Testis (tissue), 3 donors: ENCODE data around the gene PEMT. TPM values are rescaled to one million over a fixed set of nuclear protein-coding genes. Genes with fewer than 3 reads are reported as not detected.

ENCODE experiments used
- DNase-seq: peaks from one replicate; pipeline ENCODE4 v3.0.0-alpha.2; 2019
- H3K27ac ChIP-seq, 2 donors: fragments of 200-600 bp; sonication (generic); one replicate each; pipeline ENCODE4 v1.5.1; 2019
- H3K27me3 ChIP-seq: fragments of 200-600 bp; sonication (generic); one replicate; pipeline ENCODE4 v1.5.1; 2019
- H3K36me3 ChIP-seq: fragments of 200-600 bp; sonication (generic); one replicate; pipeline ENCODE4 v1.5.1; 2017; ENCODE audit warnings: low read depth; ENCODE audit errors: missing control alignments
- H3K4me1 ChIP-seq: fragments of 200-600 bp; sonication (generic); one replicate; pipeline ENCODE4 v1.5.1; 2019
- H3K4me3 ChIP-seq, 2 donors: fragments of 200-600 bp; sonication (generic); one replicate each; pipeline ENCODE4 v1.5.1; 2017 to 2019
- H3K9me3 ChIP-seq: fragments of 200-600 bp; sonication (generic); one replicate; pipeline ENCODE4 v1.5.1; 2017
- POLR2A ChIP-seq: fragments of 450-650 bp; IDR thresholded peaks from one replicate; pipeline ENCODE4 v1.6.1; 2017; ENCODE audit warnings: antibody characterized with exemption, mild to moderate bottlenecking, moderate library complexity
- WGBS, 2 donors: methylation state at CpG; one replicate each; pipeline ENCODE4 v1.1.5; 2018; 5-methylcytosine and 5-hydroxymethylcytosine counted together
- intact Hi-C: fragments of 100-400 bp; cut with DNase I; formaldehyde crosslinking; loops from one replicate; pipeline ENCODE4 v1.15.1; 2023; ENCODE audit warnings: low total_unique reads
- polyA plus RNA-seq: library from polyadenylated mRNA; stranded (reverse); fragments of 350-450 nt; fragmentation: Illumina TruSeq; extraction: RNeasy Lipid Tissue Mini Kit (QIAGEN cat#74804); gene quantifications from one replicate; pipeline ENCODE4 v1.2.3, GENCODE V29; 2014; ENCODE audit warnings: low read depth, low replicate concordance; ENCODE audit not compliant: insufficient read depth
- total RNA-seq, 2 donors: library from RNA; depleted of rRNA; stranded (reverse); fragments of >200 nt; gene quantifications; one replicate each; pipeline ENCODE4 v1.2.3, GENCODE V29; 2016
- TF ChIP-seq, protein P1 (sequence below), 3 experiments: fragments of 450-650 bp in 2 of 3; fragments of 200-600 bp in 1 of 3; sonication (generic) in 1 of 3; IDR thresholded peaks; one replicate each; pipeline ENCODE4 v1.5.1; 2016 to 2019; ENCODE audit warnings: antibody characterized with exemption in 3 of 3, mild to moderate bottlenecking in 2 of 3, moderate library complexity in 1 of 3

The PEMT gene
- total and polyA plus RNA-seq, 3 donors from 2014 or later = 66.0 to 120 (median 83.1) TPM

DNA sequence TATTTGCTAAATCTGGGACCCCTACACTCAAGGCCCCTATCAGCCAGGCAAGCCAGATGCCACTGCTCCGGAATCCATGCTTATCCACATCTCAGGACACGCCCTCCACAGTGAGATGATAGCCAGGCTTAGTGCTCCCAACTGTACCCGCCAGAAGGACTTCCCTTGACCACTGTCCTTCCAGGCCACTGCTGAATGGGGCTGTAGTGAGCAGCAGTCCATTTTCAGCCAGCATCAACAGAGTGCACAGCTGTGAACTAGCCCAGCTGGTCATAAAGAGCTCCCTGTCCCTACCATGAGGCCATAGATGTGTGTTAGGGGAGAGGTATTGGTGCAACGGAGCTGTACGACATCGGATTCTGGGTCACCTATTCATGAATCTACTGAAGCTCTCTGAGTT, 127.7 kb downstream of the PEMT start:
- no peak overlapping the region for H3K27ac ChIP-seq
- no peaks in the 10 kb centered on the region for H3K36me3 ChIP-seq
- intact Hi-C loops = no loop called here
- no peaks in the 10 kb centered on the region for H3K9me3 ChIP-seq
- WGBS, 2 donors = 83 to 89% methylated on average over 6 of the region's 6 CpGs
- peaks cover 3% of the 10 kb centered on the region for H3K4me1 ChIP-seq
- DNase-seq = no peak
- no peak overlapping the region for H3K4me3 ChIP-seq
- no peaks in the 10 kb centered on the region for H3K27me3 ChIP-seq
- no peak for TF ChIP-seq POLR2A
- TF ChIP-seq, protein P1, sequence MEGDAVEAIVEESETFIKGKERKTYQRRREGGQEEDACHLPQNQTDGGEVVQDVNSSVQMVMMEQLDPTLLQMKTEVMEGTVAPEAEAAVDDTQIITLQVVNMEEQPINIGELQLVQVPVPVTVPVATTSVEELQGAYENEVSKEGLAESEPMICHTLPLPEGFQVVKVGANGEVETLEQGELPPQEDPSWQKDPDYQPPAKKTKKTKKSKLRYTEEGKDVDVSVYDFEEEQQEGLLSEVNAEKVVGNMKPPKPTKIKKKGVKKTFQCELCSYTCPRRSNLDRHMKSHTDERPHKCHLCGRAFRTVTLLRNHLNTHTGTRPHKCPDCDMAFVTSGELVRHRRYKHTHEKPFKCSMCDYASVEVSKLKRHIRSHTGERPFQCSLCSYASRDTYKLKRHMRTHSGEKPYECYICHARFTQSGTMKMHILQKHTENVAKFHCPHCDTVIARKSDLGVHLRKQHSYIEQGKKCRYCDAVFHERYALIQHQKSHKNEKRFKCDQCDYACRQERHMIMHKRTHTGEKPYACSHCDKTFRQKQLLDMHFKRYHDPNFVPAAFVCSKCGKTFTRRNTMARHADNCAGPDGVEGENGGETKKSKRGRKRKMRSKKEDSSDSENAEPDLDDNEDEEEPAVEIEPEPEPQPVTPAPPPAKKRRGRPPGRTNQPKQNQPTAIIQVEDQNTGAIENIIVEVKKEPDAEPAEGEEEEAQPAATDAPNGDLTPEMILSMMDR (IDR thresholded peaks at IDR 0.05) = no peak

DNA sequence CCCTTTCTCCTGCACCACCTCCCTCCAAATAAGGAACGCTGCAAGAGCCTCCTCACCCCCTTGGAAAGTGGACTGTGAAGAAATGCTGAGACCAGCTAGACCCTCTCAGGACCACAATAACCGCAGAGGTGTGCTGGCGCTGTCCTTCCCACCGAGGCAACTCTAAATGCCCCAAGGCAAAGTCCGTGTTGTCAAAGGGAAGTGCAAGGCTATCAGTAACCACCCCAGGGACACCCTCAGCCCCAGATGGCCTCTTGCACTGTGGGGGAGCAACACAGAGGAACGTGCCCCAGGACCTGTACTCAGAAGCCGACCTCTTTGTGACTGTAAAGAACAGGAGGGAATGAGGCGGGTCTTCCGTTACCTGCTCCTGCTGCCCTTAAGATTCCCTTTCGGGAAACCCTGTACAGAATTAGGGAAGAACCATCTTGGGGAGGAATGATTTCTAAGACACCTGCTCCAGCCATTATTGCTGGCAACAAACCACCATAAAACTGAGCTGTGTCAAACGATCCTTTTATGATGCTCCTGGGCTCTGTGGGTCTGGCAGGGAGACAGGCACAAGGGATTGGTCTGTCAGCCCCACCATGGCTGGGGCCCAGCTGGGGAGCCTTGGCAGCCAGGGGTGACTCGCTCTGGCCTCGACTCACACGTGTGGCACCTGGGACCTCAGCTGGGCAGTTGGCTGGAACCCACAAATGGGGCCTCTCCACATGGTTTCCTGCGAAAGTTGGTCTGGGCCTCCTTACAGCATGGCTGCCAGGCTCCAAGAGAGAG, 129.3 kb downstream of the PEMT start:
- Histone ChIP-seq H3K27me3 (no peaks in the 10 kb centered on the region), H3K36me3 (no peaks in the 10 kb centered on the region), H3K4me1 (no peaks in the 10 kb centered on the region), H3K9me3 (no peaks in the 10 kb centered on the region), H3K4me3 (no peak overlapping the region), H3K27ac (no peak overlapping the region)
- no peak for TF ChIP-seq POLR2A
- TF ChIP-seq, protein P1 (IDR thresholded peaks at IDR 0.05) = no peak
- DNase-seq = no peak
- WGBS, 2 donors = 70 to 83% methylated on average over 6 to 15 of the region's 15 CpGs
- intact Hi-C loops = no loop called here

DNA sequence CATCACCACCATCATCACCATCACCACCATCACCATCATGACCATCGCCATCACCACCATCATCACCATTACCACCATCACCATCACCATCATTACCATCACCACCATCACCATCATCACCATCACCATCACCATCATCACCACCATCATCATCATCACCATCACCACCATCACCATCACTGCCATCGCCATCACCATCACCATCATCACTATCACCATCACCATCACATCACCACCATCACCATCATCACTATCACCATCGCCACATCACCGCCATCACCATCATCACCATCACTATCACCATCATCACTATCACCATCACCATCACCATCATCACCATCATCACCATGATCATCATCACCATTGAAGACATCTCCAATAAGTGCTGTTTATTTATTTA, 131.5 kb downstream of the PEMT start:
- Histone ChIP-seq H3K9me3 (no peaks in the 10 kb centered on the region), H3K4me1 (no peaks in the 10 kb centered on the region), H3K4me3 (no peak overlapping the region), H3K27ac (no peak overlapping the region), H3K36me3 (no peaks in the 10 kb centered on the region), H3K27me3 (no peaks in the 10 kb centered on the region)
- intact Hi-C loops = no loop called here
- WGBS, 2 donors = 82 to 83% methylated on average over 4 of the region's 4 CpGs
- no peak for DNase-seq
- no peak for TF ChIP-seq POLR2A
- TF ChIP-seq, protein P1 (IDR thresholded peaks at IDR 0.05) = no peak

DNA sequence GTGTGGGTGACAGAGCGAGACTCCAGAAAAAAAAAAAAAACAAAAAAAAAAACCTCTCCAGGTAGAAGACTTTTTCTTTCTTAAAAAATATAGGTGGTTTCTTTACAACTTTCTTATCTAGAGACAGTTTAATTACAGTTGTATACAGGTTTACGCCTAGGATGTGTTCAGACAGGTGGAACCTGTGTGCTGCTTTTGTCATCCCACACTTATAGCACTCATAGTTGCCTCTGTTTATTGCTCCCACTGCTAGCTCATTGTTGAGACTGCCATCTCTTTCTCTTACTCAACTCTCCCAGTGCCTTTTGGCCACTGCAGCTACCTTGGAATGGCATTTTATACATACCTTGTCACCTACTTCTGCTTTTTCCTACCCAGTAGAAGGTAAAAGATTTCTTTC, 133.8 kb downstream of the PEMT start:
- no peak overlapping the region for H3K4me3 ChIP-seq
- no peak for TF ChIP-seq POLR2A
- TF ChIP-seq, protein P1 (IDR thresholded peaks at IDR 0.05) = no peak
- no peaks in the 10 kb centered on the region for H3K4me1 ChIP-seq
- 96 to 97% methylated on average over 2 of the region's 2 CpGs for WGBS, 2 donors
- no peaks in the 10 kb centered on the region for H3K27me3 ChIP-seq
- intact Hi-C loops = no loop called here
- H3K27ac ChIP-seq = no peak overlapping the region
- no peak for DNase-seq
- H3K36me3 ChIP-seq = no peaks in the 10 kb centered on the region
- no peaks in the 10 kb centered on the region for H3K9me3 ChIP-seq

DNA sequence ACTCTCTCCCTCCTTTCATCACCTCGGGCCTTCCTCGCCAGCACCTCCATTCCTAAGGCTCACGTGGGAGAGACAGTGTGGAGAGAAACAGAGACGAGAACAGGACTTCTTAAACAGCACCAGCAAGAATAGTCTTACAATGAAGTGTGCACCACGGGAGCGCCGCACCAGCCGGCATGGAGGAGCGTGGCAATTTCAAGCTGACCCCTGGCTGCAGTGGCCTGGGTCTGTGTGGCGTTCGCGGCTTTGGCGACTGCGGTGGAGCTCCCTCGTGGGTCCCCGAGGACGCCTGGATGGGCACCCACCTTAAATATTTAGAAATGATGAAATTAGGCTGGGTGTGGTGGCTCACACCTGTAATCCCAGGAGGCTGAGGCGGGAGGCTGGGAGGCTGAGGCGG, 135.3 kb downstream of the PEMT start:
- Histone ChIP-seq H3K9me3 (no peaks in the 10 kb centered on the region), H3K27me3 (no peaks in the 10 kb centered on the region), H3K4me3 (no peak overlapping the region), H3K4me1 (no peaks in the 10 kb centered on the region), H3K36me3 (no peaks in the 10 kb centered on the region), H3K27ac (no peak overlapping the region)
- WGBS, 2 donors = 87 to 94% methylated on average over 19 of the region's 19 CpGs
- no peak for DNase-seq
- intact Hi-C loops = no loop called here
- no peak for TF ChIP-seq POLR2A
- TF ChIP-seq, protein P1 (IDR thresholded peaks at IDR 0.05) = no peak
